SU-DHL-6 (cell line): ENCODE measurements around the gene MNS1.

Experiments used
- EZH2phosphoT487 ChIP-seq: fragments of 200-600 bp; sonication (generic), shearing (Covaris generic); conservative IDR thresholded peaks from 2 replicates; pipeline ENCODE4 v1.6.1; 2018; ENCODE audit warnings: mild to moderate bottlenecking, antibody characterized with exemption, low read length, moderate library complexity, mixed read lengths
- TF ChIP-seq, protein P1 (sequence below): fragments of 200-600 bp; sonication (generic); IDR thresholded peaks from one replicate; pipeline ENCODE4 v1.5.1; 2017; ENCODE audit warnings: antibody characterized with exemption, mild to moderate bottlenecking, low read length, moderate library complexity; ENCODE audit not compliant: insufficient read depth, poor library complexity, severe bottlenecking

DNA sequence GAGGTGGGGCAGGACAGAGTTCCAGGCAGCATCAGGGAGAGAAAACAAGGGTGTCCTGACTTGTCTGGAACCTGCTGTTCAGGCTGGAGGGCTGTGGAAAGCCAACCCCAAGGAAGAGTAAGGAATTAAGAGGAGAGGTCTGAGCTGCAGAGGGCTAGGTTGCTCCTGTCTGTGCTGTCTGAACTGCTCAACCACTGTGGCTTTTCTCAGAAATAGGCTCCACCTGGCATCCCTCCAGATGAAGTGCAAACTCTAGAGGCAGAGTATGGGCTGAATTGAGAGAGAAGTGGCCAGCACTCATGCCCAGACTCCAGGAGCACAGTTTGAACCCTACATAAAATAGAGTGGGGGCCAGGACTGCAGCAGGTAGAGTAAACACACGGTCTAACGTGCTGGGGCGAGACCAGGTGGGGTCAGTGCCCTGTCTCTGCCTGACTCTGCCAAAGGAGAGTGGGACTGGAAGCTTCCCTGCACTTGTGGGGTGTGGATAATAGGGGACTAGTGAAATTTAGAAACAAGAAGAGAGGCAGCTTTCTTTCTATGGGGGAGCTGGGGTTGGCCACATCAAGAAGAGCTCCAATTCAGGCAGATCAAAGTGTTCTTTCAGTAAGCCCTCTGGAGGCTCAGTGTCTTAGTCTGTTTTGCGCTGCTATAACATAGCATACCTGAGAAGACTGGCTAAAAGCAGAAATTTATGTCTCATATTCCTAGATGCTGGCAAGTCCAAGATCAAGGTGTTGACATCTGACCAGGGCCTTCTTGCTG lies 28.0 kb upstream of the MNS1 start:
- TF ChIP-seq, protein P1, sequence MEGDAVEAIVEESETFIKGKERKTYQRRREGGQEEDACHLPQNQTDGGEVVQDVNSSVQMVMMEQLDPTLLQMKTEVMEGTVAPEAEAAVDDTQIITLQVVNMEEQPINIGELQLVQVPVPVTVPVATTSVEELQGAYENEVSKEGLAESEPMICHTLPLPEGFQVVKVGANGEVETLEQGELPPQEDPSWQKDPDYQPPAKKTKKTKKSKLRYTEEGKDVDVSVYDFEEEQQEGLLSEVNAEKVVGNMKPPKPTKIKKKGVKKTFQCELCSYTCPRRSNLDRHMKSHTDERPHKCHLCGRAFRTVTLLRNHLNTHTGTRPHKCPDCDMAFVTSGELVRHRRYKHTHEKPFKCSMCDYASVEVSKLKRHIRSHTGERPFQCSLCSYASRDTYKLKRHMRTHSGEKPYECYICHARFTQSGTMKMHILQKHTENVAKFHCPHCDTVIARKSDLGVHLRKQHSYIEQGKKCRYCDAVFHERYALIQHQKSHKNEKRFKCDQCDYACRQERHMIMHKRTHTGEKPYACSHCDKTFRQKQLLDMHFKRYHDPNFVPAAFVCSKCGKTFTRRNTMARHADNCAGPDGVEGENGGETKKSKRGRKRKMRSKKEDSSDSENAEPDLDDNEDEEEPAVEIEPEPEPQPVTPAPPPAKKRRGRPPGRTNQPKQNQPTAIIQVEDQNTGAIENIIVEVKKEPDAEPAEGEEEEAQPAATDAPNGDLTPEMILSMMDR = no peak
- no peak for TF ChIP-seq EZH2phosphoT487
